Breast epithelium (tissue), 4 donors: ENCODE data around the gene CKB. TPM values are rescaled to one million over a fixed set of nuclear protein-coding genes. Genes with fewer than 3 reads are reported as not detected.

Experiments
- DNase-seq, 2 donors: peaks; one replicate each; pipeline ENCODE4 v3.0.0-alpha.2; 2019; ENCODE audit warnings: low spot score in 2 of 2
- H3K27ac ChIP-seq, 2 donors: fragments of 200-600 bp; sonication (generic) in 1 of 2; one replicate each; pipeline ENCODE4 v1.5.1; 2016 to 2019; ENCODE audit warnings: mild to moderate bottlenecking in 1 of 2
- H3K27me3 ChIP-seq, 2 donors: fragments of 200-600 bp; sonication (generic) in 1 of 2; one replicate each; pipeline versions ENCODE4 v1.5.1 to v1.6.0; 2017 to 2019; ENCODE audit warnings: control low read depth in 1 of 2, mild to moderate bottlenecking in 1 of 2
- H3K36me3 ChIP-seq: fragments of 200-600 bp; one replicate; pipeline ENCODE4 v1.5.1; 2019
- H3K4me1 ChIP-seq, 2 donors: fragments of 200-600 bp; sonication (generic); one replicate each; pipeline ENCODE4 v1.5.1; 2016 to 2019; ENCODE audit warnings: control low read depth in 1 of 2
- H3K4me3 ChIP-seq, 3 donors: fragments of 200-600 bp; sonication (generic); 1 replicate in 2 of 3; 2 replicates in 1 of 3; pipeline ENCODE4 v1.5.1; 2016 to 2019; ENCODE audit warnings: mild to moderate bottlenecking in 3 of 3, moderate library complexity in 2 of 3
- H3K9me3 ChIP-seq, 2 donors: fragments of 200-600 bp; sonication (generic) in 1 of 2; one replicate each; pipeline ENCODE4 v1.5.1; 2016 to 2019; ENCODE audit warnings: control low read depth in 1 of 2
- CTCF ChIP-seq, 3 donors: fragments of 450-650 bp; IDR thresholded peaks; one replicate each; pipeline ENCODE4 v1.5.1; 2016 to 2017; ENCODE audit warnings: antibody characterized with exemption in 3 of 3, mild to moderate bottlenecking in 3 of 3, moderate library complexity in 3 of 3
- POLR2A ChIP-seq: fragments of 450-650 bp; IDR thresholded peaks from one replicate; pipeline ENCODE4 v1.6.1; 2016; ENCODE audit warnings: antibody characterized with exemption, mild to moderate bottlenecking, moderate library complexity
- POLR2AphosphoS5 ChIP-seq, 3 donors: sonication (generic); formaldehyde crosslinking; IDR thresholded peaks; one replicate each; pipeline ENCODE4 v1.6.1; 2017; ENCODE audit warnings: antibody characterized with exemption in 3 of 3
- intact Hi-C: fragments of 100-400 bp; cut with DNase I; formaldehyde crosslinking; loops from one replicate; pipeline ENCODE4 v1.15.1; 2023; ENCODE audit warnings: low total_unique reads
- total RNA-seq, 3 donors: library from RNA; depleted of rRNA; stranded (reverse); fragments of >200 nt; gene quantifications; one replicate each; pipeline ENCODE4 v1.1.0, GENCODE V29; 2016

Gene CKB
- total RNA-seq, 3 donors from 2014 or later, result 61.6 to 305 (median 83.2) TPM

- Histone ChIP-seq H3K27ac (peak within 1 kb of the TSS; percentile 93 to 94), H3K27me3 (no peaks in the 10 kb centered on the region), H3K4me3 (peak within 1 kb of the TSS; percentile 93 to 97 (median 97)), H3K36me3 (no peaks in the 10 kb centered on the region), H3K4me1 (peaks cover 3 to 25% of the 10 kb centered on the region in 2 donors), H3K9me3 (no peaks in the 10 kb centered on the region)
- TF ChIP-seq POLR2A (no peak), CTCF (IDR thresholded peaks at IDR 0.05) (no peak), POLR2AphosphoS5 (IDR thresholded peaks at IDR 0.05) (peak in 2 of 3 donors; percentile 24 to 68)
- intact Hi-C loops, result no loop called here
- peak; percentile 85 to 90 for DNase-seq
These were observed 6.2 kb upstream of the CKB start, which contains the start of gene TRMT61A for GRCh38 chr14:103528587-103529382. Gene TRMT61A (plus strand): TSS chr14:103529196. CDS start chr14:103529979, 783 bp downstream.

GRCh38 chr14:103528146-103528586 lies 5.5 kb upstream of the CKB start:
- Histone ChIP-seq H3K36me3 (no peaks in the 10 kb centered on the region), H3K4me3 (peak overlapping the region; percentile 93 to 97 (median 97)), H3K27me3 (no peaks in the 10 kb centered on the region), H3K27ac (peak overlapping the region; percentile 93 to 94), H3K4me1 (peaks cover 3 to 26% of the 10 kb centered on the region in 2 donors), H3K9me3 (no peaks in the 10 kb centered on the region)
- intact Hi-C loops, result no loop called here
- DNase-seq, result no peak
- TF ChIP-seq POLR2AphosphoS5 (IDR thresholded peaks at IDR 0.05) (no peak), POLR2A (no peak), CTCF (IDR thresholded peaks at IDR 0.05) (no peak)

GRCh38 chr14:103527408-103528145 lies 4.9 kb upstream of the CKB start:
- Histone ChIP-seq H3K4me3 (peak overlapping the region in 2 of 3 donors; percentile 93 to 97), H3K4me1 (peaks cover 3 to 30% of the 10 kb centered on the region in 2 donors), H3K27me3 (no peaks in the 10 kb centered on the region), H3K27ac (peak overlapping the region; percentile 93 to 94), H3K9me3 (no peaks in the 10 kb centered on the region), H3K36me3 (no peaks in the 10 kb centered on the region)
- TF ChIP-seq POLR2AphosphoS5 (IDR thresholded peaks at IDR 0.05), result no peak
- no peak for TF ChIP-seq POLR2A
- TF ChIP-seq CTCF (IDR thresholded peaks at IDR 0.05), result no peak
- DNase-seq, result no peak
- intact Hi-C loops, result no loop called here

GRCh38 chr14:103526914-103527248 lies 4.3 kb upstream of the CKB start:
- H3K27ac ChIP-seq, result peak overlapping the region in 1 of 2 donors; percentile 93
- no peak for DNase-seq
- no peaks in the 10 kb centered on the region for H3K36me3 ChIP-seq
- no peaks in the 10 kb centered on the region for H3K27me3 ChIP-seq
- TF ChIP-seq POLR2AphosphoS5 (IDR thresholded peaks at IDR 0.05) (no peak), POLR2A (no peak), CTCF (IDR thresholded peaks at IDR 0.05) (no peak)
- intact Hi-C loops, result no loop called here
- H3K9me3 ChIP-seq, result no peaks in the 10 kb centered on the region
- H3K4me1 ChIP-seq, result peaks cover 3 to 30% of the 10 kb centered on the region in 2 donors
- H3K4me3 ChIP-seq, result no peak overlapping the region
